GM12865 (cell line): ENCODE measurements around the gene GLRX.
A peak's percentile ranks its signal among the peaks of the same experiment; 100 is the strongest.
"Not testable (repeated sequence)": the region's sequence is repeated elsewhere in the genome, so short reads cannot be mapped to it uniquely, and the experiment has no call there.

ENCODE experiments used
- DNase-seq: peaks from one replicate; pipeline ENCODE4 v3.0.0; 2010; ENCODE audit warnings: low read depth
- H3K4me3 ChIP-seq: 2 replicates; pipeline ENCODE4 v1.5.1; 2011; ENCODE audit warnings: mild to moderate bottlenecking, low read depth, low read length, control low read depth
- TF ChIP-seq, protein P1 (sequence below): IDR thresholded peaks from 2 replicates; pipeline ENCODE4 v1.5.1; 2011; ENCODE audit warnings: low read length, control low read depth, low read depth, inconsistent platforms; ENCODE audit not compliant: insufficient read depth; ENCODE audit errors: missing control alignments

The GLRX gene

DNA sequence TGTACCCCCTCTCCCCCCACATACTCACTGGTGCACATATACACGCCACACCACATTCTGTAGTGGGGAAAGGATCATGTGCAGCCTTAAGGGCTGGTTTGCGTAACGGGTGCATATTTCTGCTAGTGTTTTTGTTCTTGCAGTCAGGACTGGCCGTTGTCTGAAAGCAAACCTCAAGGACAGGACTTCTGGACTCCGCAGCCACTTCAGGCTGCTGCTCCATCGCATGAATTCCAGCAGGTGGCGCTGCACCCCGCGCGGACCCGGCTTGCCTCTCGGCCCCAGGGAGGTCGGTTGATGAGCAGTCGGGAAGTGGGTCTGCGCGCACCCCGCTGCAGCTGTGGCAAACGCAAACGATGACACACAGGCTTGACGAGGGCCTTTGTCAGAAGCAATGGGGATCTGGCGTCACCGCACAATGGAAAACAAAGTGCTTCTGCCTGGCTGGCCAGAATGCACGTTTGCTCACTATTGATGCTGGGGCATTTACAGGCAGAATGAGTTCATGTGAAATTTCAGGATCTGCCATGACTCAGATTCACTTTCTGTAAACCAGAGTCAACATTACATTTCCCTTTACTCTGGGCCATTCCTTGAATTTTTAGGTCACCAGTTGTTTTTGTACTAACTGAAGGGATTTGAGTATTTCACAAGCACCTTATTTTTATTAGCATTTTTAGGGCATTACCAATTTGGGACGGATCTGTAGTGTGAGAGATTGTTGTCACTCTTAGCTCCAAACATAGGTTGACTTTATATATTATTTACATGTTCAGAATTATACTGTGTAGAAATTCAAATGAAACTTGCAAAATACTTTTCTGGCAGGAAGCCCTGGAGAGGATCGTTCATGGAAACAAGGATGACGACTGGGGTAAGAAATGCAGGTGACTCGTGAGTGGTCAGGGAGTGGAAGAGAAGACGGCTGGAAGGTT lies 36.4 kb upstream of the GLRX start:
- TF ChIP-seq, protein P1, sequence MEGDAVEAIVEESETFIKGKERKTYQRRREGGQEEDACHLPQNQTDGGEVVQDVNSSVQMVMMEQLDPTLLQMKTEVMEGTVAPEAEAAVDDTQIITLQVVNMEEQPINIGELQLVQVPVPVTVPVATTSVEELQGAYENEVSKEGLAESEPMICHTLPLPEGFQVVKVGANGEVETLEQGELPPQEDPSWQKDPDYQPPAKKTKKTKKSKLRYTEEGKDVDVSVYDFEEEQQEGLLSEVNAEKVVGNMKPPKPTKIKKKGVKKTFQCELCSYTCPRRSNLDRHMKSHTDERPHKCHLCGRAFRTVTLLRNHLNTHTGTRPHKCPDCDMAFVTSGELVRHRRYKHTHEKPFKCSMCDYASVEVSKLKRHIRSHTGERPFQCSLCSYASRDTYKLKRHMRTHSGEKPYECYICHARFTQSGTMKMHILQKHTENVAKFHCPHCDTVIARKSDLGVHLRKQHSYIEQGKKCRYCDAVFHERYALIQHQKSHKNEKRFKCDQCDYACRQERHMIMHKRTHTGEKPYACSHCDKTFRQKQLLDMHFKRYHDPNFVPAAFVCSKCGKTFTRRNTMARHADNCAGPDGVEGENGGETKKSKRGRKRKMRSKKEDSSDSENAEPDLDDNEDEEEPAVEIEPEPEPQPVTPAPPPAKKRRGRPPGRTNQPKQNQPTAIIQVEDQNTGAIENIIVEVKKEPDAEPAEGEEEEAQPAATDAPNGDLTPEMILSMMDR, result peak; percentile 96
- H3K4me3 ChIP-seq, result peak overlapping the region; percentile 34
- DNase-seq, result peak; percentile 93

DNA sequence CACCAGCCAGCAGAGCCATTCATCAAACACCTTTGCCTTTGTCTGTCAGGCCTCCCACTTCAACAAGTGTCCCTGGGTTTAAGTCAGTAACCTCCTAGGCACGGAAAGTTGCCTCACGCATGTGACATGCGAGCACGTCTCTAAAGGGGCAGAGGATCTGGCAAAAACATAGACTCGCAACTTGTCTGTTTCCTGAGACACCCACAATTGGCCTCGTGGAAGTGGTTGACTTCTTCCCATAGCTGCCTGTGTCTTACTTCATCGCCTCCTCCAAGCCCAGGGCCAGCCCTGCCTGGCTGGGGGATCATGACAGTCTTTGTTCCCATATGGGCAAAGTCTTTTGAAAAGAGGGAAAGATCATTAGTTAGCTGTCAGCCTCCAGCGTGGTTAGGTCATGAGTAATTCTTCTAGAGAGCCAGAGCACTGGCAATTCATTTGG lies 35.5 kb upstream of the GLRX start:
- no peak for DNase-seq
- no peak overlapping the region for H3K4me3 ChIP-seq
- TF ChIP-seq, protein P1, result no peak

DNA sequence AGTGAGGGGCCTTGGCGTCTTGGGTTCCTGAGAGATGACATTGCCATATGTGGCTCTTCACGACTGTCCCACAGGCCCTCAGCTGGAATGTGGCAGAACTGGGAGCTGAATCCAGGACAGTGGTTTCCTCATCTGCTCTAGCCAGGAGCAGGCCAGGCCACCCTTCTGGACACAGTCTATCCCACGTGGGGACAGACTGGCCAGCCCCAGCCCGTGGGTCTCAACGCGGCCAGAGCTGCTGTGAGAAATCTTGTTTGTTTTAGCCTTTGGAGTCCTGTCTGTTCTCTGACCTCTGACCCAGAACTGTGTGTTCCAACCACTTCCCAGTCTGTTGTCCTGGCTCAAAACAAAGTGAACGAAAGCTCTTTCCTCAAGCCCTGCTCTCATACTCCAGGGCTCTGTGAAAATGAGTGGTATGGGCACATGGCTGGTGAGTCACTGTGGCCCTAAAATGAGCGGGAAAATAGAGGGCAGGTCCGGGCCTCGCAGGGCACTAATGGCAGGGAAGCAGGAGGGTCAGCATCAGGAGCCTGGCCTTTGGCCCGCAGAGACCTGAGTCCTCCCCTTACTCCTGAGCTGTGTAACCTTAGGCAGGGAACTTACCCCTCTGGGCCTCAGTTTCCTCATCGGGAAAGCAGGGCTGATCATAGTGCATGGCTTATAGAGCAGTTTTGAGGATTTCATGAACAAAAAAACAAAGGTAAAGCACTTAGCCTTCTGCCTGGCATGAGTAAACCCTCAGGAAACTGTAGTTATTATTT lies 34.8 kb upstream of the GLRX start:
- DNase-seq, result no peak
- TF ChIP-seq, protein P1, result no peak
- no peak overlapping the region for H3K4me3 ChIP-seq

DNA sequence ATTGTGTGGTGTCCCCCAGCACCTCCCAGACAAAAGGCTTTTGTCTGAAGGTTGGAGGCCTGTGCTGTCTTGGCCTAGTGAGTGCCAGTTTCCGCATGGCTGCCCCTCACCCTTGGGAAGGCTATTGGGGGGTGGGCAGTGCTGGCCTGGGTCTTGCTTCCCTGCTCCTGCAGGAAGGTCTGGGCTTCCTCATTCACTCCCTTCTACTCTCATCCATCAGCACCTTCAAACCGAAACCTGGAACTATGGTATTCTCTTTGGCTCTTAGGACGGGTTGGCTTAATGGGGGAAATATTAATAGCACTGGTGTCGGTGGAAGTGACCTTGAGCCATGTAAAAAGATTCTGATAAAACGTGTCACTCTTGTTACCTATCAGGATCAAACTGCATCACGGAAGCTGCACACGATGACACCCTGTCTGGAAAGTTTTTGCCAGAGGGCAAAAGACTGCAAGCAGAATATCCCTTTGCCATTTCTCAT lies 34.0 kb upstream of the GLRX start:
- DNase-seq, result no peak
- TF ChIP-seq, protein P1, result no peak

DNA sequence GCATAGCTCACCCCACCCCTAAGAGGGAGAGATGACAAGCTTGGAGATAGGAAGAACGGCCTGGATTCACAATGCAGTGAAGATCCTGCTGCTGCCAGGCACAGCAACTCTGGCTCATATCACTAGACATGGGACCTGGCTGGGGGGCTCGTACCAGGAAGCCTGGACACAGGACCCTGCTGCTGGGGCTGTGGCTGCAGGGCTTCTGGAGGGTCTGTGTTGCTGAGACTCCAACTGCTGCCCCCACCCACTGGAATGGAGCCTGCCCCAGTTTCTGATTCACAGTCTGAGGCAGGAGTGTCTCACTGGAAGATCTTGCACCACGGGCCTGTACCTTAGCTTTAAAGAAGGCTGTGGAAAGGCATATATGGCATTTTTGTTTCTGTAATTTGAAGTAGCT lies 31.0 kb upstream of the GLRX start:
- no peak for DNase-seq
- TF ChIP-seq, protein P1, result no peak
- H3K4me3 ChIP-seq, result no peak overlapping the region

More for the DNA sequence above, 34.0 kb upstream of the GLRX start:
- no peak overlapping the region for H3K4me3 ChIP-seq

DNA sequence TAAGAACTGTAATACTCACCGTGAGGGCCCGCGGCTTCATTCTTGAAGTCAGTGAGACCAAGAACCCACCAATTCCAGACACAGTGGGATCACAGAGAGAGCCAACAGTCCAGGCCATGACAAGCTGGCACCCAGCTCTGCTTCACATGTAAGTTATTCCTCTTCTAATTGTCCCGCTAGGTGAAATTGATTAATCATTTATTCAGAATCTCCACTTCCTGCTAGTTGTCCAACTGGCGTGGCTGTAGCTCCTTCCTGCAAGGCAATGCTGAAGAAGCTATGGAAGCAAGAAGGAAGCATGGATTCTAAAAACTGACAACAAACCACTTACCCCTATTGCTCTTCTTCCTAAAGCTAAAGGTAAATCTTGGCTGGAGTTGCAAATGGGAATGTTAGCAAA lies 30.0 kb upstream of the GLRX start:
- DNase-seq, result no peak
- TF ChIP-seq, protein P1, result no peak
- H3K4me3 ChIP-seq, result no peak overlapping the region

DNA sequence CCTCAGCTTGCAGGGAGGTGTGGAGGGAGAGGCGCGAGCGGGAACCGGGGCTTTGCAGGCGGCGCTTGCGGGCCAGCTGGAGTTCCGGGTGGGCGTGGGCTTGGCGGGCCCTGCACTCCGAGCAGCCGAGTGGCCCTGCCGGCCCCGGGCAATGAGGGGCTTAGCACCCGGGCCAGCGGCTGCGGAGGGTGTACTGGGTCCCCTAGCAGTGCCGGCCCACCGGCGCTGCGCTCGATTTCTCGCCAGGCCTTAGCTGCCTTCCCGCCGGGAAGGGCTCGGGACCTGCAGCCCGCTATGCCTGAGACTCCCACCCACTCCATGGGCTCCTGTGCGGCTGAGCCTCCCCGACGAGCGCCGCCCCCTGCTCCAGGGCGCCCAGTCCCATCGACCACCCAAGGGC lies 28.6 kb upstream of the GLRX start:
- not testable (repeated sequence) for DNase-seq

More for the DNA sequence above, 28.6 kb upstream of the GLRX start:
- not testable (repeated sequence) for H3K4me3 ChIP-seq
